K562 (cell line): ENCODE results near the gene POLR2L. TPM values are rescaled to one million over a fixed set of nuclear protein-coding genes. Genes with fewer than 3 reads are reported as not detected.

Source experiments
- FOXJ3 ChIP-seq: sonication (generic); formaldehyde crosslinking; IDR thresholded peaks from 2 replicates; pipeline ENCODE4 v1.4.0; 2020; ENCODE audit warnings: mild to moderate bottlenecking, missing genetic modification reagents
- FOXM1 ChIP-seq, 2 experiments: fragments of 450-650 bp in 1 of 2; sonication (generic) in 1 of 2; formaldehyde crosslinking in 1 of 2; IDR thresholded peaks; 2 replicates each; pipeline versions ENCODE4 v1.6.1 to v1.9.0; 2017 to 2022; ENCODE audit warnings: low read depth in 2 of 2, mild to moderate bottlenecking in 2 of 2, missing genetic modification reagents in 1 of 2, moderate library complexity in 1 of 2
- HDAC3 ChIP-seq: fragments of 450-650 bp; IDR thresholded peaks from 2 replicates; pipeline ENCODE4 v1.6.1; 2018; ENCODE audit warnings: borderline replicate concordance, mild to moderate bottlenecking, moderate library complexity; ENCODE audit not compliant: partially characterized antibody
- HMG20B ChIP-seq: fragments of 250-450 bp; sonication (Bioruptor Pico); IDR thresholded peaks from 2 replicates; pipeline ENCODE4 v1.5.0; 2021; ENCODE audit warnings: mild to moderate bottlenecking
- KLF16 ChIP-seq: IDR thresholded peaks from 2 replicates; pipeline ENCODE4 v1.6.1; 2016; ENCODE audit warnings: antibody characterized with exemption
- MAX ChIP-seq: sonication (generic); formaldehyde crosslinking; IDR thresholded peaks from 2 replicates; pipeline ENCODE4 v1.9.0; 2022; ENCODE audit warnings: mild to moderate bottlenecking, missing genetic modification reagents
- MEIS2 ChIP-seq: fragments of 450-650 bp; IDR thresholded peaks from 2 replicates; pipeline ENCODE4 v1.6.1; 2014; ENCODE audit warnings: mild to moderate bottlenecking; ENCODE audit not compliant: partially characterized antibody
- MNT ChIP-seq, 2 experiments: fragments of 450-650 bp; conservative IDR thresholded peaks; 2 replicates each; pipeline ENCODE4 v1.6.1; 2017; ENCODE audit warnings: mild to moderate bottlenecking in 2 of 2, moderate library complexity in 2 of 2
- NFRKB ChIP-seq: fragments of 450-650 bp; IDR thresholded peaks from 2 replicates; pipeline ENCODE4 v1.6.1; 2016; ENCODE audit warnings: low read depth
- PHF20 ChIP-seq: fragments of 450-650 bp; IDR thresholded peaks from 2 replicates; pipeline ENCODE4 v1.6.1; 2018; ENCODE audit not compliant: partially characterized antibody
- POLR2AphosphoS2 ChIP-seq: IDR thresholded peaks from 2 replicates; pipeline ENCODE4 v1.6.1; 2012; ENCODE audit warnings: low read length, improper control_type of control experiment
- POLR2G ChIP-seq: fragments of 200-400 bp; formaldehyde crosslinking; IDR thresholded peaks from 2 replicates; pipeline ENCODE4 v1.6.1; 2017; ENCODE audit warnings: low read depth, mild to moderate bottlenecking, antibody characterized with exemption, low read length, moderate library complexity
- PYGO2 ChIP-seq: fragments of 450-650 bp; IDR thresholded peaks from 2 replicates; pipeline ENCODE4 v1.6.1; 2016; ENCODE audit warnings: mild to moderate bottlenecking, missing genetic modification characterization, moderate library complexity, missing compliant biosample characterization
- RBM39 ChIP-seq: fragments of 200-400 bp; formaldehyde crosslinking; optimal IDR thresholded peaks from 2 replicates; pipeline ENCODE3; 2018; ENCODE audit warnings: low read depth, low read length
- SNRNP70 ChIP-seq: fragments of 200-400 bp; formaldehyde crosslinking; optimal IDR thresholded peaks from 2 replicates; pipeline ENCODE3; 2017; ENCODE audit warnings: low read depth, low read length
- SPI1 ChIP-seq: IDR thresholded peaks from 2 replicates; pipeline ENCODE4 v1.6.1; 2011; ENCODE audit warnings: low read depth, low read length, control low read depth, borderline replicate concordance
- TCF7L2 ChIP-seq: fragments of 150-350 bp; IDR thresholded peaks from 2 replicates; pipeline ENCODE4 v1.6.1; 2016; ENCODE audit warnings: low read depth, mild to moderate bottlenecking, low read length, moderate library complexity
- THAP12 ChIP-seq: fragments of 250-450 bp; sonication (Bioruptor Pico); IDR thresholded peaks from 2 replicates; pipeline ENCODE4 v1.9.0; 2021; ENCODE audit warnings: mild to moderate bottlenecking, inconsistent platforms
- TRIM24 ChIP-seq, 2 experiments: fragments of 450-650 bp; IDR thresholded peaks; 2 replicates each; pipeline ENCODE4 v1.6.1; 2016
- ZBED1 ChIP-seq: IDR thresholded peaks from 2 replicates; pipeline ENCODE4 v1.6.1; 2014
- ZFX ChIP-seq: sonication (generic); formaldehyde crosslinking; IDR thresholded peaks from 2 replicates; pipeline ENCODE4 v1.8.0; 2022; ENCODE audit warnings: mild to moderate bottlenecking, missing genetic modification reagents, moderate library complexity
- ZHX1 ChIP-seq: fragments of 150-350 bp; conservative IDR thresholded peaks from 2 replicates; pipeline ENCODE4 v1.6.1; 2014; ENCODE audit warnings: low read length
- ZKSCAN1 ChIP-seq: fragments of 150-350 bp; IDR thresholded peaks from 2 replicates; pipeline ENCODE4 v1.6.1; 2016; ENCODE audit warnings: low read depth, low read length
- ZNF431 ChIP-seq: sonication (generic); formaldehyde crosslinking; IDR thresholded peaks from 2 replicates; pipeline ENCODE4 v1.8.0; 2022; ENCODE audit warnings: mild to moderate bottlenecking, missing genetic modification reagents
- polyA plus RNA-seq, 8 experiments: library from polyadenylated mRNA; depleted of rRNA in 4 of 8; stranded (reverse) in 5 of 8; unstranded in 3 of 8; fragments of >200 nt; fragmentation: Nextera tagmentation in 2 of 8; fragmentation: Illumina TruSeq in 1 of 8; extraction: Ambion mirVana in 2 of 8; extraction: Trizol in 1 of 8; gene quantifications; 2 replicates each; pipeline versions ENCODE4 v1.2.1 to v1.2.3, GENCODE V29; 2011 to 2014; ENCODE audit warnings: inconsistent platforms in 1 of 8, missing spikeins in 1 of 8
- total RNA-seq, 7 experiments: library from RNA; depleted of rRNA in 6 of 7; stranded (reverse); fragments of >200 nt in 6 of 7; fragmentation: Illumina TruSeq in 2 of 7; extraction: Trizol in 2 of 7; gene quantifications; 2 replicates each; pipeline versions ENCODE4 v1.2.1 to v1.2.3, GENCODE V29; 2011 to 2021; ENCODE audit warnings: low replicate concordance in 1 of 7

The POLR2L gene
- total and polyA plus RNA-seq, 9 of the 15 experiments (the other 6 are each of a cell fraction or from before 2014, with no cell fraction given) = 38.3 to 688 (median 108) TPM

GRCh38 chr11:813456-814096, 28.8 kb downstream of the POLR2L start (continued):
- TF ChIP-seq PHF20 (no peak), PYGO2 (tag) (no peak), MAX (CRISPR knock-in tag) (peak; percentile 90), ZHX1 (no peak), POLR2AphosphoS2 (peak; percentile 94), HMG20B (no peak), HDAC3 (no peak), ZFX (CRISPR knock-in tag) (no peak), POLR2G (peak; percentile 80), ZBED1 (no peak), MEIS2 (no peak), MNT (conservative IDR thresholded peaks at IDR 0.05) (peak in 1 of 2 experiments; percentile 29; a peak in 1 of 4 replicates), SNRNP70 (peak; percentile 83), RBM39 (no peak), NFRKB (no peak), KLF16 (no peak), FOXM1 (IDR thresholded peaks at IDR 0.05; ENCODE audit: low read depth) (no peak), FOXM1 (CRISPR knock-in tag; IDR thresholded peaks at IDR 0.05; ENCODE audit: low read depth) (no peak), ZKSCAN1 (no peak), THAP12 (CRISPR knock-in tag) (no peak), TRIM24 (IDR thresholded peaks at IDR 0.05) (no peak), FOXJ3 (CRISPR knock-in tag) (no peak), ZNF431 (CRISPR knock-in tag) (no peak), TCF7L2 (no peak), SPI1 (no peak)
